IPS-18c (cell line): ENCODE data around the gene CSNK1G2.

Source experiments
- H3K4me3 ChIP-seq: 2 replicates; pipeline ENCODE4 v1.7.0; 2013; ENCODE audit warnings: low read depth, mild to moderate bottlenecking, low read length, moderate library complexity; ENCODE audit not compliant: insufficient read depth
- H3K9me3 ChIP-seq: one replicate; pipeline ENCODE4 v1.6.1; 2013; ENCODE audit warnings: mild to moderate bottlenecking, low read length, moderate library complexity; ENCODE audit not compliant: control insufficient read depth, insufficient read depth

CSNK1G2 gene

GRCh38 chr19:2015608-2015950 lies 74.6 kb downstream of the CSNK1G2 start, which contains the start of gene BTBD2:
BTBD2 (minus strand) TSS chr19:2015714; CDS start chr19:2015703, 11 bp downstream.
- H3K9me3 ChIP-seq = no peaks in the 10 kb centered on the region
- peak within 1 kb of the TSS; percentile 67 for H3K4me3 ChIP-seq

GRCh38 chr19:2016041-2016807 lies 75.3 kb downstream of the CSNK1G2 start:
- no peak overlapping the region for H3K4me3 ChIP-seq

GRCh38 chr19:2018752-2019151 lies 77.8 kb downstream of the CSNK1G2 start:
- Histone ChIP-seq H3K9me3 (no peaks in the 10 kb centered on the region), H3K4me3 (no peak overlapping the region)

More at GRCh38 chr19:2016041-2016807, 75.3 kb downstream of the CSNK1G2 start:
- H3K9me3 ChIP-seq = no peaks in the 10 kb centered on the region

- Histone ChIP-seq H3K4me3 (no peak overlapping the region), H3K9me3 (no peaks in the 10 kb centered on the region)
These were observed 80.6 kb downstream of the CSNK1G2 start for GRCh38 chr19:2021453-2022140.

- no peaks in the 10 kb centered on the region for H3K9me3 ChIP-seq
- no peak overlapping the region for H3K4me3 ChIP-seq
These were observed 81.3 kb downstream of the CSNK1G2 start for GRCh38 chr19:2022289-2022688.

- H3K9me3 ChIP-seq = no peaks in the 10 kb centered on the region
- H3K4me3 ChIP-seq = no peak overlapping the region
These were observed 85.8 kb downstream of the CSNK1G2 start for GRCh38 chr19:2026770-2027169.

GRCh38 chr19:2027361-2027760 lies 86.4 kb downstream of the CSNK1G2 start:
- Histone ChIP-seq H3K4me3 (no peak overlapping the region), H3K9me3 (no peaks in the 10 kb centered on the region)
